Fibroblast of the conjunctiva (primary cell): ENCODE measurements around the gene FNDC1.
A peak's percentile ranks its signal among the peaks of the same experiment; 100 is the strongest.
"Not testable (repeated sequence)": the region's sequence is repeated elsewhere in the genome, so short reads cannot be mapped to it uniquely, and the experiment has no call there.

ENCODE experiments used
- DNase-seq: peaks from one replicate; pipeline ENCODE4 v3.0.0-alpha.2; 2010; ENCODE audit warnings: low read depth

Gene FNDC1

DNA sequence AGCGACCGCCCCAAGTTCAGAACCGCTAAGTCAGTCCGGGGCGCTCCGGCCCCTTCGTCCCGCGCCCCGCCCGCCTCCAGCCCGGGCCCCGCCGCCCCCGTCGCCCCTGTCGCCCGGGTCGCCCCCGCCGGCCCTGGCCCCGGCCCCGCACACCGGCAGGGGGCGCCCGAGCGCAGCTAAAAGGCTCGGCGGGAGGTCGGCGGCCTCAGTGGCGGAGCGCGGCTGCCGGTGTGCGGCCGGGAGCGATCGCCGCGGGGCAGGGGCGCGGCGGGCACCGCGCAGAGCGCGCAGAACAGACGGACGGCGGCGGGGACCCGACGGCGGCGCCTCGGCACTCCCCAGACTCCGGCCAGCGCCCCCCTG lies at the start of gene FNDC1:
Gene FNDC1, plus strand, starts transcription at position 208 of the 363 bp plus-strand sequence. CDS start 197 bp downstream, outside the sequence.
- DNase-seq: no peak

DNA sequence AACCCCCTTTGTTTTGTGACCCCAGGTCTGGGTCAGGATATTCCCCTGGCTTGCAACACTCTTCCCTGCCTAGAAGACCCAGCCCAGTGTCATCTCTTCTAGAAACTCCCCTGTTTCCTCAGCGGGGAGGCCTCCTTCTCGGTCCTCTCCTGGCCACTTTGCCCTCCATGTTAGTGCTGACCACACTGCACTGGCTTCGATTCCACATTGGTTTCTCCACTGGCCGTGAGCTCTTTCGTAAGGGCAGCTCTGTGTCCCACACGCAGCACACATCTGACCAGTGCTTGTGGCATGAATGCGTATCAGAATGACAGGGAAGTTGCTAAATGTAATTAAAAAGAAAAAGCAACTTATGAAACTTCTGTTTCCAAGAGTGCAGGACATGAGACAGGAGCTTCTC lies 49.4 kb upstream of the FNDC1 start:
- DNase-seq: no peak

- DNase-seq: no peak
Measured at GRCh38 chr6:159121486-159121885, 47.7 kb upstream of the FNDC1 start.

GRCh38 chr6:159122453-159122852 lies 46.7 kb upstream of the FNDC1 start:
- DNase-seq: no peak

DNA sequence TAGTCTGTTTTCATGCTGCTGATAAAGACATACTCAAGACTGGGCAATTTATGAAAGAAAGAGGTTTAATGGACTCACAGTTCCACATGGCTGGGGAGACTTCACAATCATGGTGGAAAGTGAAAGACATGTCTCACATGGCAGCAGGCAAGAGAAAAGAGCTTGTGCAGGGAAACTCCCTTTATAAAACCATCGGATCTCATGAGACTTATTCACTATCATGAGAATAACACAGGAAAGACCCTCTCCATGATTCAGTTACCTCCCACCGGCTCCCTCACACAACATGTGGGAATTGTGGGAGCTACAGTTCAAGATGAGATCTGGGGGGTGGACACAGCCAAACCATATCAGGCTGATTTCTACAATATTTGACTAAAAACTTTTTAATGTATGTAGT lies 45.4 kb upstream of the FNDC1 start:
- DNase-seq: not testable (repeated sequence)

GRCh38 chr6:159125014-159125609 lies 44.1 kb upstream of the FNDC1 start:
- no peak for DNase-seq

DNA sequence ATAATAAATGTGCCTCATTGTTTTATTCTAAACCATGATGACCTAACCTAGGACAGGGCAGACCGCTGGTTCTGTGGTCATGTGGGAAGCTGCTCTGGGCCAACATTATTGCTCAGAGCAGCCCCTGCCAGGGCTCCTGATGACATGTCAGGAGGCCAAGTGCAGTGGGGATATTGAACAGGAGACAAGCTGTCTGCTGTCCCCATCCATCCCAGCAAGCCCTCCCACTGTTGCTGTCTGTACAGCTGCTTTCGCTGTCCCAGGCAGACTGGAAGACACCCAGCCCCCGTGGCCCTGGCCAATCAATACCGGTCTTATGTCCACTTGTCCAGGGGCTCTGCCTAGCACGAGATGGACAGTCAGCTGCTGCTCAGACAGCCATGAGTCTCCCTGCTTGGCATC lies 43.2 kb upstream of the FNDC1 start:
- no peak for DNase-seq

GRCh38 chr6:159126590-159126989 lies 42.6 kb upstream of the FNDC1 start:
- DNase-seq: no peak

DNA sequence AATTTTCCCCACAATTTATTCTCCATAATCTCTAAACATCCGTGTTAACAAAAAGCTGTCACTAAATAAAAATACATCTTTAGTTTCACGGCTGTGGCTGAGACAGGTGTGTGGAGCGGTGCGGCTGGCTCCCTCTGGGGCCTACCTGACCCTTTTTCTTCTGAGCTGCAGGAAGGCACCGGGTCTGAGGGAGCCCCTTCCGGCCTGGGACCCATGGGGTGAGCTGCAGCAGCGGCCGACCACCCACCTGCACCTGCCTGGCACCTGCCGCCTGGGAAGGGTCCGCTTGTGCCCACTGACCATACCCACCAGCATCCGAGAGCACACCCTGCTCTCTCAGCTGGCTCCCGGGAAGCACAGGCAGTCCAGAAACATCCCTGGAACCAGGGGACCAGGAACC lies 41.5 kb upstream of the FNDC1 start:
- DNase-seq: no peak

GRCh38 chr6:159128978-159129377 lies 40.2 kb upstream of the FNDC1 start:
- no peak for DNase-seq

GRCh38 chr6:159130846-159131245 lies 38.4 kb upstream of the FNDC1 start:
- DNase-seq: no peak

GRCh38 chr6:159131709-159132108 lies 37.5 kb upstream of the FNDC1 start:
- no peak for DNase-seq

- DNase-seq: no peak
Measured at GRCh38 chr6:159132664-159133063, 36.5 kb upstream of the FNDC1 start.

- peak; percentile 22 for DNase-seq
Measured at GRCh38 chr6:159134701-159135364, 34.4 kb upstream of the FNDC1 start.

DNA sequence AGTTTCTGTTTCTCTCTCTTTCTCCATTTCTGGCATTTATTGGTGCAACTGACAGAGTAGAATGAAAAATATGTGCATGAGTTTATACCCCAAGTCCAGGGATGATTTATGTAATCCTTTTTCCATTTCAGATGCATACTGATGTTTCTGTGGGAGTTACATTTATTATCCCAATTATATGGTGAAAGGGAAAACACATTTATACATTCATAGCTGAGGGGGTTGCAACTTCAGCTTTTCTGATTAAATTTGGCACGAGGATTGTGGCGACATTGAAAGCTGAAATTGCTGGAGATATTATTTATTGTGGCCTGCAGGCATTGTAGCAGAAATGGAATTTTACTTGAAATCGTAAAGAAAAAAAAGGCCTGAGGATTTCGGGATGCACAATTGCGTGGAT lies 31.5 kb upstream of the FNDC1 start:
- no peak for DNase-seq

DNA sequence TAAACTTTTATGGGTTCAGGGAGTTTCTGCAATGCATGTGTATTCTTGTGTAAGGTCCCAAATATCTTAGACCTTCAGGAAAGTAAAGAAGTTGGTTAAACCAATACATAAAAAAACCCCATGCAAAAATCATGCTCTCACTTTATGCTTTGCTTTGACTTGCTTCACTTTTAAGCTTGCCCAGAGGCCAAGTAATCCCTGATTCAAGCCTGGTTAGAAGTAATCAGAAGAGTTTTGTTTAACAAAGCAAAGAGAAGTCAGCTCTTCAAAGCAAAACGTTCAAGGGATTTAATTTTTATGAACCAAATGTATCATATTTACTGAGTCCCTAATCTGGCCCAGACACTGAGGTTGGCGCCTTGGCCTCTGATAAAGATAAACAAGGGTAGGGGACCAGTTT lies 26.7 kb upstream of the FNDC1 start:
- DNase-seq: no peak

GRCh38 chr6:159148641-159149040 lies 20.6 kb upstream of the FNDC1 start:
- no peak for DNase-seq

- DNase-seq: no peak
Measured at GRCh38 chr6:159149641-159150040, 19.6 kb upstream of the FNDC1 start.

GRCh38 chr6:159151266-159151855 lies 17.8 kb upstream of the FNDC1 start:
- no peak for DNase-seq

DNA sequence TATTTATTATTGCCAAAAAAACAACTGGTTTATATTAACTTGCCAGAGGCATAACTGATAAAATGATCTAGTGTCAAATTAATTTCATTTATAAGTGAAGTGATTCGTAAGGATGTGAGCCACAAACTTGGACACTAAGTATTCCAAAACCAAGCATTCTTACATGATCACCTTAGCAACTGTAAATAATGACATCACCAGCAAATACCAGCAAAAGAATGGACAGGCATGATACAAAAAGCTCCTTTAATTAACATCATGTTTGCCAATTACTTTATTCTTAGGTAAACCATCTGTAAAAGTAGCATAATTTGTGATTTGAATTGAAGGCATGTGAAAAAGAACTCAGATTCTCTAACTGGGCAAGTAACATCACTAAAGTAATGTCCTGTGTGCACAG lies 17.2 kb upstream of the FNDC1 start:
- no peak for DNase-seq

- no peak for DNase-seq
Measured at GRCh38 chr6:159152782-159153181, 16.4 kb upstream of the FNDC1 start.

GRCh38 chr6:159155679-159156078 lies 13.5 kb upstream of the FNDC1 start:
- no peak for DNase-seq

GRCh38 chr6:159156089-159156488 lies 13.1 kb upstream of the FNDC1 start:
- DNase-seq: no peak

GRCh38 chr6:159157431-159157830 lies 11.8 kb upstream of the FNDC1 start:
- DNase-seq: no peak
